H1 (cell line): ENCODE data around the gene TBC1D24. TPM values are rescaled to one million over a fixed set of nuclear protein-coding genes. Genes with fewer than 3 reads are reported as not detected.

Experiments used
- CTCF ChIA-PET: fragments of 300-600 bp; sonication (Branson Sonifier 250); formaldehyde crosslinking; loops from one replicate; lab custom pipeline; 2021; ENCODE audit not compliant: partially characterized antibody; lab: Charles Lee
- POLR2A ChIA-PET: fragments of 300-600 bp; sonication (Branson Sonifier 250); formaldehyde crosslinking; loops from one replicate; lab custom pipeline; 2021; ENCODE audit warnings: inconsistent platforms; ENCODE audit not compliant: partially characterized antibody; lab: Charles Lee
- DNase-seq, 2 experiments: peaks; one replicate each; pipeline versions ENCODE4 v3.0.0 to v3.0.0-alpha.2; 2010 to 2022; ENCODE audit warnings: low spot score in 2 of 2, low read depth in 1 of 2, mixed read lengths in 1 of 2
- FAIRE-seq: peaks from 2 replicates; lab custom pipeline; 2011; peaks lifted over from hg19 to GRCh38; lab: Jason Lieb, UNC
- H2AFZ ChIP-seq: 2 replicates; pipeline ENCODE4 v1.8.1; 2012; ENCODE audit warnings: low read length, inconsistent platforms
- H2AK5ac ChIP-seq: 2 replicates; pipeline ENCODE4 v1.6.1; 2013; ENCODE audit warnings: low read depth, low read length
- H2BK120ac ChIP-seq: replicated peaks from 2 replicates; pipeline ENCODE3; 2013; ENCODE audit warnings: low read depth, low read length, inconsistent platforms
- H2BK12ac ChIP-seq: 2 replicates; pipeline ENCODE4 v1.6.1; 2013; ENCODE audit warnings: low read depth, low read length
- H2BK15ac ChIP-seq: 2 replicates; pipeline ENCODE4 v1.6.1; 2013; ENCODE audit warnings: low read length
- H2BK20ac ChIP-seq: 2 replicates; pipeline ENCODE4 v1.6.1; 2013; ENCODE audit warnings: low read length
- H2BK5ac ChIP-seq: 2 replicates; pipeline ENCODE4 v1.6.1; 2013; ENCODE audit warnings: low read depth, low read length
- H3K14ac ChIP-seq: 2 replicates; pipeline ENCODE4 v1.6.1; 2013; ENCODE audit warnings: inconsistent platforms; ENCODE audit not compliant: insufficient read length
- H3K18ac ChIP-seq: 2 replicates; pipeline ENCODE4 v1.6.1; 2013; ENCODE audit warnings: low read length; ENCODE audit errors: extremely low read depth
- H3K23ac ChIP-seq: 2 replicates; pipeline ENCODE4 v1.6.1; 2013; ENCODE audit warnings: inconsistent platforms; ENCODE audit not compliant: insufficient read length
- H3K23me2 ChIP-seq: 2 replicates; pipeline ENCODE4 v1.6.1; 2013; ENCODE audit warnings: low read depth, low read length
- H3K27ac ChIP-seq: 2 replicates; pipeline ENCODE4 v1.6.1; 2011; ENCODE audit warnings: low read depth, low read length, inconsistent platforms
- H3K27me3 ChIP-seq, 4 experiments: replicated peaks in 1 of 4; 1 replicate in 1 of 4; 2 replicates in 3 of 4; pipeline versions ENCODE4 v1.6.1 to v1.8.1; 2011 to 2013; ENCODE audit warnings: low read length in 3 of 4, mild to moderate bottlenecking in 3 of 4, inconsistent platforms in 2 of 4, mixed read lengths in 2 of 4, moderate library complexity in 1 of 4; ENCODE audit not compliant: control insufficient read depth in 3 of 4, insufficient read depth in 3 of 4; ENCODE audit errors: extremely low read depth in 1 of 4
- H3K36me3 ChIP-seq, 4 experiments: 2 replicates each; pipeline versions ENCODE4 v1.6.1 to v1.8.1; 2011 to 2013; ENCODE audit warnings: mild to moderate bottlenecking in 4 of 4, low read length in 3 of 4, moderate library complexity in 2 of 4, control low read depth in 1 of 4, inconsistent platforms in 1 of 4; ENCODE audit not compliant: insufficient read depth in 4 of 4, control insufficient read depth in 2 of 4
- H3K4ac ChIP-seq: replicated peaks from 2 replicates; pipeline ENCODE3; 2013; ENCODE audit warnings: low read length, low read depth, mixed read lengths, inconsistent platforms; ENCODE audit not compliant: insufficient read length
- H3K4me1 ChIP-seq, 4 experiments: replicated peaks in 1 of 4; 1 replicate in 1 of 4; 2 replicates in 3 of 4; pipeline versions ENCODE4 v1.6.1 to v1.8.1; 2011 to 2013; ENCODE audit warnings: low read length in 3 of 4, inconsistent platforms in 2 of 4, mixed read lengths in 1 of 4; ENCODE audit not compliant: insufficient read depth in 4 of 4, control insufficient read depth in 3 of 4
- H3K4me2 ChIP-seq, 2 experiments: 2 replicates each; pipeline versions ENCODE4 v1.6.1 to v1.8.1; 2011 to 2013; ENCODE audit warnings: low read depth in 2 of 2, low read length in 2 of 2, control low read depth in 1 of 2, inconsistent platforms in 1 of 2, mild to moderate bottlenecking in 1 of 2; ENCODE audit not compliant: insufficient read depth in 1 of 2
- H3K4me3 ChIP-seq, 4 experiments: fragments of 200-600, 300-600 bp in 1 of 4; sonication (generic), shearing (Covaris generic), sonication (Bioruptor Twin) in 1 of 4; 2 replicates each; pipeline versions ENCODE4 v1.5.1 to v1.8.1; 2011 to 2016; ENCODE audit warnings: low read length in 4 of 4, low read depth in 3 of 4, control low read depth in 2 of 4, inconsistent platforms in 2 of 4, mild to moderate bottlenecking in 2 of 4, mixed read lengths in 1 of 4, moderate library complexity in 1 of 4; ENCODE audit not compliant: insufficient read depth in 2 of 4; ENCODE audit errors: extremely low read depth in 1 of 4
- H3K56ac ChIP-seq: replicated peaks from 2 replicates; pipeline ENCODE3; 2013; ENCODE audit warnings: low read depth, mild to moderate bottlenecking, mixed read lengths, low read length, inconsistent platforms; ENCODE audit not compliant: insufficient read length
- H3K79me1 ChIP-seq: 2 replicates; pipeline ENCODE4 v1.6.1; 2013; ENCODE audit warnings: low read depth, low read length, control low read depth
- H3K79me2 ChIP-seq, 2 experiments: 2 replicates each; pipeline versions ENCODE4 v1.6.1 to v1.8.1; 2012 to 2013; ENCODE audit warnings: low read length in 2 of 2, mild to moderate bottlenecking in 2 of 2, inconsistent platforms in 1 of 2; ENCODE audit not compliant: insufficient read depth in 2 of 2, control insufficient read depth in 1 of 2
- H3K9ac ChIP-seq, 4 experiments: replicated peaks in 1 of 4; 1 replicate in 1 of 4; 2 replicates in 3 of 4; pipeline versions ENCODE4 v1.6.1 to v1.8.1; 2011 to 2013; ENCODE audit warnings: low read depth in 3 of 4, low read length in 3 of 4, control low read depth in 2 of 4, mild to moderate bottlenecking in 2 of 4, moderate library complexity in 2 of 4, inconsistent platforms in 1 of 4; ENCODE audit errors: extremely low read depth in 1 of 4
- H3K9me3 ChIP-seq, 2 experiments: 2 replicates each; pipeline versions ENCODE4 v1.6.1 to v1.8.1; 2012 to 2013; ENCODE audit warnings: mild to moderate bottlenecking in 2 of 2, moderate library complexity in 2 of 2, control low read depth in 1 of 2, inconsistent platforms in 1 of 2, low read depth in 1 of 2, low read length in 1 of 2, mixed read lengths in 1 of 2; ENCODE audit not compliant: insufficient read depth in 2 of 2
- H4K20me1 ChIP-seq, 2 experiments: replicated peaks in 1 of 2; 2 replicates each; pipeline versions ENCODE3 to v1.8.1; 2011 to 2013; ENCODE audit warnings: inconsistent platforms in 2 of 2, low read length in 2 of 2, mild to moderate bottlenecking in 1 of 2; ENCODE audit not compliant: insufficient read depth in 2 of 2, control insufficient read depth in 1 of 2
- H4K5ac ChIP-seq: 2 replicates; pipeline ENCODE4 v1.6.1; 2013; ENCODE audit warnings: low read length, low read depth, mixed read lengths, inconsistent platforms; ENCODE audit not compliant: insufficient read length
- H4K8ac ChIP-seq: 2 replicates; pipeline ENCODE4 v1.8.0; 2013; ENCODE audit warnings: mild to moderate bottlenecking, moderate library complexity, low read length, inconsistent platforms; ENCODE audit not compliant: insufficient read depth; ENCODE audit errors: extremely low read depth
- H4K91ac ChIP-seq: replicated peaks from 2 replicates; pipeline ENCODE3; 2013; ENCODE audit warnings: low read length, mixed read lengths, inconsistent platforms; ENCODE audit not compliant: insufficient read length
- BACH1 ChIP-seq: IDR thresholded peaks from 2 replicates; pipeline ENCODE4 v1.6.1; 2012; ENCODE audit warnings: low read length, improper control_type of control experiment
- BCL11A ChIP-seq, 2 experiments: IDR thresholded peaks; one replicate each; pipeline ENCODE4 v1.6.1; 2011; ENCODE audit warnings: low read depth in 2 of 2, low read length in 2 of 2, mild to moderate bottlenecking in 2 of 2
- CHD2 ChIP-seq: IDR thresholded peaks from 2 replicates; pipeline ENCODE4 v1.6.1; 2012; ENCODE audit warnings: low read length, improper control_type of control experiment
- SP4 ChIP-seq: IDR thresholded peaks from 2 replicates; pipeline ENCODE4 v1.6.1; 2012; ENCODE audit warnings: low read length, inconsistent platforms
- WGBS, 2 experiments: shearing (Covaris generic) in 1 of 2; methylation state at CpG; one replicate each; pipeline versions ENCODE4 v1.1.6 to v1.1.7; 2013 to 2015; ENCODE audit warnings: low lambda C conversion rate in 2 of 2, mixed read lengths in 2 of 2, inconsistent platforms in 1 of 2, low coverage in 1 of 2, missing lambda C conversion rate in 1 of 2; ENCODE audit not compliant: insufficient replicate concordance in 2 of 2, insufficient coverage in 1 of 2, insufficient read length in 1 of 2; ENCODE audit errors: extremely low coverage in 1 of 2, missing lambda C conversion rate in 1 of 2; 5-methylcytosine and 5-hydroxymethylcytosine counted together
- polyA plus RNA-seq, 7 experiments: library from polyadenylated mRNA; depleted of rRNA in 3 of 7; stranded (reverse) in 5 of 7; unstranded in 2 of 7; fragments of >200 nt in 5 of 7; fragments of 200-250 nt in 2 of 7; gene quantifications; 1 replicate in 5 of 7; 2 replicates in 1 of 7; 4 replicates in 1 of 7; pipeline versions ENCODE4 v1.2.1 to v1.2.3, GENCODE V29; 2011 to 2013; ENCODE audit warnings: missing spikeins in 2 of 7, mixed read lengths in 2 of 7
- total RNA-seq: library from RNA; stranded (reverse); fragmentation: NEBNext Ultra II Directional; extraction: Animal tissue kit (Norgen Biotek cat#: 25700); gene quantifications from 2 replicates; pipeline ENCODE4 v1.2.1, GENCODE V29; 2021

The TBC1D24 gene
- total and polyA plus RNA-seq, 2 of the 8 experiments (the other 6 are each of a cell fraction or from before 2014, with no cell fraction given) = 8.7 to 21.5 TPM

GRCh38 chr16:2450975-2451381 lies 23.9 kb upstream of the TBC1D24 start:
- Histone ChIP-seq H3K9me3 (no peaks in the 10 kb centered on the region), H3K9ac (no peak overlapping the region), H4K5ac (no peak overlapping the region), H4K8ac (no peak overlapping the region), H3K79me2 (no peaks in the 10 kb centered on the region), H2BK120ac (no peak overlapping the region), H4K20me1 (peaks cover 15 to 18% of the 10 kb centered on the region in 2 experiments), H3K27ac (no peak overlapping the region), H2AFZ (no peak overlapping the region), H3K56ac (no peak overlapping the region), H3K4me3 (no peak overlapping the region), H3K4me1 (no peaks in the 10 kb centered on the region), H2BK12ac (no peak overlapping the region), H2BK20ac (no peak overlapping the region), H3K36me3 (peaks cover 48 to 76% (median 68%) of the 10 kb centered on the region in 4 experiments), H2BK15ac (no peak overlapping the region), H4K91ac (no peak overlapping the region), H3K23me2 (no peaks in the 10 kb centered on the region), H3K23ac (no peak overlapping the region), H3K79me1 (no peaks in the 10 kb centered on the region; the same call in 1 of the 2 replicates), H3K4me2 (no peak overlapping the region), H3K18ac (no peak overlapping the region), H3K14ac (no peak overlapping the region), H3K4ac (no peak overlapping the region), H3K27me3 (no peaks in the 10 kb centered on the region), H2AK5ac (no peak overlapping the region), H2BK5ac (no peak overlapping the region)
- WGBS, 2 experiments = 89% methylated on average over 9 of the region's 19 CpGs; no CpG with 5 or more reads in 1 of the 2 experiments
- ChIA-PET POLR2A (interaction anchor here (1.1 to 2.2 kb wide), 3 partner anchors 11 to 163 kb away, joined by 4 to 6 read pairs (median 6); no protein-coding TSS in a partner anchor), CTCF (interaction anchor here (0.6 to 1.8 kb wide), 6 partner anchors 11 to 470 kb away, joined by 3 to 7 read pairs (median 3); no protein-coding TSS in a partner anchor)
- FAIRE-seq (no peak), DNase-seq (no peak)
- TF ChIP-seq BACH1 (no peak), CHD2 (no peak), BCL11A (IDR thresholded peaks at IDR 0.05; ENCODE audit: low read depth in 2 of 2, low read length in 2 of 2) (no peak), SP4 (no peak)
